ENCODE data around the gene PPIP5K1.
"Not testable (repeated sequence)": the region's sequence is repeated elsewhere in the genome, so short reads cannot be mapped to it uniquely, and the experiment has no call there.

The PPIP5K1 gene

DNA sequence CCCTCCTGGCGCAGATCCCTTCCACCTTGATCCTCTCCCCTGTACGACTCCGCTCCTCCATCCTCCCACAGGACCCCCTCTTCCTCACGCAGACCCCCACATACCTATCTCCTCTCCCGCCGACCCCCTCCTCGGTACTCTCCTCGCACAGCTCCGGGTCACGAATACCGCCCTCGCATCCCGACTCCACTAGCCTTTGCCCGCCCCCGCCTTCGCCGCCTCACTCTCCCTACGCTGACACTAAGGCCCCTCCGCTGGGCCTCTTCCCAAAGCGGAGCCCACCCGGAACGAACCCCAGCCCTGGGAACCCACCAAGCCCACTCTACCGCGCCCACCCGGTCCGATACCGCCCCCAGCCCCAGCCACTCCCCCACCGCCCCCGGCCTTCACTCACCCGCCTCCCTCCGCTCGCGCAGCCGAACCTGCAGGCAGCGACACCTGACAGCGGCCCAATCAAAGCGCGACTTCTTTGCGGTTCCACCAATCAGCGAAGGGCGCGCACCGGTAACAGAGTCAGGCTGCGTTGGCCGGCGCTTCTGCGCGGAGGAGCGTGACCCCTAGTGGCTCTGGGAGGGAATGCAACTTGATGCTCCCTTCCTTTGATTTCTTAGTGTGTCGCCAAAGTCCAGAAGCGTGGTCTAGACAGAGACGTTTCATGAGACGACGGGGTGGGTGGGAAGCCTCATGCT lies at the start of gene PPIP5K1:
Gene PPIP5K1, minus strand, starts transcription at position 431 of the 689 bp plus-strand sequence. CDS start 5,704 bp downstream, outside the sequence.
- not testable (repeated sequence) for DNase-seq

DNA sequence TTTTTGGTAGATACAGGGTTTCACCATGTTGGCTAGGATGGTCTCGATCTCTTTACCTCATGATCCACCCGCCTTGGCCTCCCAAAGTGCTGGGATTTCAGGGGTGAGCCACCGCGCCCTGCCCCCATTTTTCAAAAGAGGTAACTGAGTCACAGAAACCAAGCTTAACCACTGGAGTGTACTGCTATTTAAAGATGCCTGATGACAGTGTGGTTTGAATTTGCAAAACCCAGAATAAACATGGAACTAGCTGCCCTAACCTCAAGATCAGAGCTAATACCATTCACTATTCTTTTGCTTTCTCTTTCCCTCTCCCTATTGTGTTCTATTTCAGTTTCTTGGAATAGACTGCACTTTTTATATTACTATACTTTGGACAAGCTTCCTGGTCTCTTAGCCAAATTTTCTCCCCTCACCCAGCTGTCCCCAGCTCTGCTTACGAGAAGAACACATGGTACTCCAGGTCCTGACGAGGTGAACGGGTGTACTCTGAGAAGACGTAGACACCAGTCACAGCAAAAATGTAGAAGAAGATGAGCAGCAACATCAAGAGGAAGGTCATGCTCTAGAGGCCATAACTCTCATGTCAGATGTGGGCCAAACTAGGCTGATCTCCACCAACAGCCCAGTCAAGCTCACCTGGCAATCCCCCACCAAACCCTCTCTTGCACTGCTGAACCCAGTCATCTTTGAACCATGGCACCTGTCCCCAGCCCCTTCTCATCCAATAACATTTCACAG lies 48.6 kb upstream of the PPIP5K1 start:
- DNase-seq = not testable (repeated sequence)

- DNase-seq = not testable (repeated sequence)
These were observed 36.9 kb upstream of the PPIP5K1 start for GRCh38 chr15:43626937-43627336.

DNA sequence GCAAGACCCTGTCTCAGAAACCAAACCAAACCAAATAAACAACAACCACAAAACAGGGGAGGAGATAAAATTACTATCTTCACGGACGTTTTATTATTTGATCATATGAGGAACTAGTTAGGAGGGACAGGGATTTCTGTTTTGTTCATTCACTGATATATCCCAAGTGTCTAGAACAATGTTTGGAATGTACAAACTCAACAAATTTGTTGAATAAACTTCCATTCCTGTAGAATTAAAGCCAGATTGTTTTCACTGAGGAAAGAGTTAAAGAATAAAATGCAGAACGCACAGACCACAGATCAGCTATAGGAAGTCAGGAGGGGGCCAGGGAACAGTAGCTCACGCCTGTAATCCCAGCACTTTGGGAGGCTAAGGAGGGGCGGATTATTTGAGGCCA lies 35.1 kb upstream of the PPIP5K1 start:
- no peak for DNase-seq

DNA sequence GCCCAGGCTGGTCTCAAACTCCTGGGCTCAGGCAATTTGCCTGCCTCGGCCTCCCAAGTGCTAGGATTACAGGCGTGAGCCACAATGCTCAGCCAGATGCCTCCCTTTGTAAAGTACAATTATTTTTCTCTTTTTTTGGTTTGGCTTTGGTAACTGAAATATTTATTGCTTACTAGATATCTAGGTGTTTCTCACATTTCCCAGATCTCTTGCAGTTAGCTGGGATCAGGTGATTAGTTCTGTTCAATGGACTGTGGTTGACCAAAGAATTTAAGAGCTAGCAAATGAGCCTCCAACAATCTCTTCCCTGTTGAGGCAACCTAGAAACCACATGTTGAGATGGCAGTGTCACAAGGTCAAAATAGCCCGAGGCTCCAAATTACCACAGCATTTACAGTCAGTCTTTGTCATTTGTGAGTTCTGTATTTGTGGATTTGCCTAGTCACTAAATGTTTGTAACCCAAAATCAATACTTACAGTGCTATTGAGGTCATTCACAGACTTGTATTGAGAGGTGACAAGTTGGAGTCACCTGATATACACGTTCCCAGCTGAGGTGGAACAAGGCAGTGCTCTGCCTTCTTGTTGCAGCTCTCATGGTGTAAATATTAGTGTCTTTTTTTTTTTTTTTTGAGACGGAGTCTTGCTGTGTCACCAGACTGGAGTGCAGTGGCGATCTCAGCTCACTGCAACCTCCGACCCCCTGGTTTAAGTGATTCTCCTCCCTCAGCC lies 32.2 kb upstream of the PPIP5K1 start:
- not testable (repeated sequence) for DNase-seq

GRCh38 chr15:43618700-43619099 lies 28.7 kb upstream of the PPIP5K1 start, which contains the start of gene STRC:
Gene STRC (minus strand): TSS chr15:43618800. CDS start chr15:43618722, 78 bp downstream.
- DNase-seq = not testable (repeated sequence)

DNA sequence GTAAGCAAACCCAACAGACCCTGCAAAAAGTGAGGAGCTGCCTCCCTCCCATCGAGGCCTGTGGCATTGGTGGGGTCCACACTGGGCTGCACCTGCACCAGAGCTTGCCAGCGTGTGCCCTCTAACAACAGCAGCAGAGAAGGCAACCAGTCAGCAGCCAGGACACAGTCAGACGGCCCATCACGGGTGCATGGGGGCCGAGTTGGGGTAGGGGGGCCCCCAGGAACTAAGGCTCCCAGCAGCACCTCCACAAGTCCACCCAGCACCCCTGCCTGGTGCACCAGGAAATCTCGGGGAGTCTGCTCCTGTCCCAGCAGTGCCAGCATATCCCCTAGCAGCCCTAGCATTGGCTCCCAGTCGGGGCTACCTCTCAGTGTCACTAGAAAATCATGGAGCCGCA lies 27.7 kb upstream of the PPIP5K1 start:
- DNase-seq = not testable (repeated sequence)

- not testable (repeated sequence) for DNase-seq
These were observed 12.2 kb upstream of the PPIP5K1 start for GRCh38 chr15:43602233-43602632.

- DNase-seq = not testable (repeated sequence)
These were observed 10.2 kb upstream of the PPIP5K1 start for GRCh38 chr15:43600200-43600599.

DNA sequence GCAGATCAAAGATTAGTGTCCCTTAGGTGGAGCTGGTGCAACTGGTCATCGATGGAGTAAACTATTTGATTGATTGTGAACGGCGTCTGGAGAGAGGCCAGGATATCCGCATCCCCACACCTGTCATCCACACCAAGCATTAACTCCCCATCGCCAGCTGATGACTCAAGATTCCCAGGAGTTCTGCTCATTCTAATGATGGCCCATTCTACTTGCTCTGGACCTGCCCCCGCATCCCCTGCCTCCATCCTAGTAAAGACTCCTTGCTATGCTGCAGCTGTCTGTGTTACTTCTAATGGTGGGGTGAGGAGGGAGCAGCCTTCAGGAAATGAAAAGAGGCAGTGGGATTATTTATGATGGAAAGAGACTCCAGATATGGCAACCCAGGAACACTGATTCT lies 9.1 kb upstream of the PPIP5K1 start:
- not testable (repeated sequence) for DNase-seq

- DNase-seq = not testable (repeated sequence)
These were observed 3.6 kb upstream of the PPIP5K1 start, which contains the start of gene CKMT1B for GRCh38 chr15:43593328-43594190. Gene CKMT1B (plus strand): TSS chr15:43594027. CDS start chr15:43594219, 192 bp downstream.

- DNase-seq = not testable (repeated sequence)
These were observed 2.8 kb upstream of the PPIP5K1 start for GRCh38 chr15:43592841-43593240.

DNA sequence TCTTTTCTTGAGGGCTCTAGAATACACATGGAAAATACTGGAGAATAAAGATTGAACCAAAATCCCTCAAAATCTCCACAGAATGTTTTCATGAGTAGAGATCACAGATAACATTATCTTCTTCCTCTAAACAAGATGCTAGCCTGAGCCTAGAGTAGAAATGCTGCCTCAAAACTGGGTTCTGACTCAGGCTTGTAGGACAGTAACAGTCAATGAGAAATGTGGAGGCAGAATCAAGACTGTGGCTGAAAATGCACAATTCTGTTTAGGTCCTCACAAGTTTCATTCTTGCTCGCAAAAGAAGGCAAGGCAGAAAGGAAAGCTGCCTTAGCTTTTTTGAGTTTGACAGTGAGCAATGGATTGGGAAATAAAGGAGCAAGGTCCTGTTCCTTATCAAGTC lies 15.4 kb downstream of the PPIP5K1 start:
- DNase-seq = not testable (repeated sequence)

DNA sequence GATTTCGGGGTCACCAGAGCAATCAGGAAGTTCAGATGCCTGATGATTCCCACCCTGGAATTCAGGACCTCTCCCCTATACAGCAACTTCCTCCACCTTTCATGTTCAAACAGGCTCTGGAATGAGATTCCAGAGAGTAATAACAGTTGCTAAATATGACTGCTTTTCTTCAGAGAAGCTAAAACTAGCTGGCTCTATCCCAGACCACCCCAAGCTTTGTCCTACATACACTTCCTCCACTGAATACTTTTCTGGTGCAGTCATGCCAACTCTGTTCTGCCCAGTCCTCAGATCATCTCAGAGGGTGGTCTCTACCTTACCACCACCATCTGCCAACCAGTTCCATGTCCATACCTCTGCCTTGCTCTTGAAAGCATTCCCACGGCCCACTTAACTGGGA lies 23.4 kb downstream of the PPIP5K1 start:
- not testable (repeated sequence) for DNase-seq

- not testable (repeated sequence) for DNase-seq
These were observed 26.2 kb downstream of the PPIP5K1 start for GRCh38 chr15:43563793-43564192.

DNA sequence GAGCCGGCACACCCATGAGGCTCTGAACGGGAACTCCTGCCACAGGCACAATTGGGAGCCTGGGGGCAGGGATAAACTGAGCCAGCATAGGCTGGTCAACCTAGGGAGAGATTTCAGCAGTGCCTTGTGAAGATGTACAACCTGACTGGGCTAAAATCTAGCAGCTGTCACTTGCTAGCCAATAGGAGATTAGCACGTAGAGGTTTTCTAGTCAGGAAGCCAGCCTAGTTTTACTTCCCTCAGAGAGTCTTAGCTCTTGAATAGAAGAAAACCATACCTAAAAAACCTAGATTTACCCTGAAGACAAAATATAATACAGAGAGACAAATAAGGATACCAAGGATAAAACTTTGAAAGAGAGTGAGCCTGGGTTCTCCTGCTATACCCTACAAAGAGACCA lies 27.3 kb downstream of the PPIP5K1 start:
- DNase-seq = not testable (repeated sequence)

DNA sequence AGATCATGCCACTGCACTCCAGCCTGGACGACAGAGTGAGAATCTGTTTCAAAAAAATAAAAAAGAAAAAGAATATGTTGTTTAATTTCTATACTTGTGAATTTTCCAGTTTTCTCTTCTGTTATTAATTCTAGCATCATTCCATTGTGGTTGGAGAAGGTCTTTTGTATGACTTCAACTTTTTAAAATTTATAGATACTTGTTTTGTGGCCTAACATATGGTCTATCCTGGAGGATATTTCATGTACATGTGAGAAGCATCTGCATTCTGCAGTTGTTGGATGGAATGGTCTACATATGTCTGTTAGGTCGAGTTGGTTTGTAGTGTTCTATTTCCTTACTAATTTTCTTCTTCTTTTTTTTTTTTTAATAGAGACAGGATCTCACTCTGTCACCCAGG lies 37.0 kb downstream of the PPIP5K1 start:
- no peak for DNase-seq

GRCh38 chr15:43552256-43552655 lies 37.8 kb downstream of the PPIP5K1 start:
- no peak for DNase-seq

GRCh38 chr15:43550527-43551363 lies 39.3 kb downstream of the PPIP5K1 start:
- DNase-seq = no peak

- no peak for DNase-seq
These were observed 42.5 kb downstream of the PPIP5K1 start for GRCh38 chr15:43547539-43547938.

DNA sequence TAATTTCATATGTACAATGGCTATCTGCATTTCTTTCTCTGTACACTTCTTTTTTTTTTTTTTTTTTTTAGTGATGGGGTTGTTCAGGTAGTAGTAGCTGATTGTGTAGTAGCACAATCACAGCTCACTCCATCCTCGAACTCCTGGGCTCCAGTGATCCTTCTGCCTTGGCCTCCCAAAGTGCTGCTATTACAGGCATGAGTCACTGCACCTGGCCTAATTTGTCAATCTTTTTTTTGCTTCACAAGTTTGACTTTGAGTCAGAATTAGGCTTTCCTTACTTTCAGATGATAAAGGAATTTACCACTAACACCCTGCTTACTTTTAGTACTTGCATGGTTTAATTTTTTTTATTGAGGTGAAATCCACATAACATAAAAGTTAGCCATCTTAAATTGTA lies 44.6 kb downstream of the PPIP5K1 start:
- DNase-seq = no peak

Data from T1000 (cell line).